HG02852 (cell line): ENCODE results near the gene NPHP4.
A peak's percentile ranks its signal among the peaks of the same experiment; 100 is the strongest.

Experiments
- ATAC-seq: cut with Tn5 transposase; IDR thresholded peaks from one replicate; pipeline ENCODE4 v1.9.1; 2021; ENCODE audit warnings: mild to moderate bottlenecking, moderate library complexity; ENCODE audit not compliant: unreplicated experiment

Gene NPHP4

DNA sequence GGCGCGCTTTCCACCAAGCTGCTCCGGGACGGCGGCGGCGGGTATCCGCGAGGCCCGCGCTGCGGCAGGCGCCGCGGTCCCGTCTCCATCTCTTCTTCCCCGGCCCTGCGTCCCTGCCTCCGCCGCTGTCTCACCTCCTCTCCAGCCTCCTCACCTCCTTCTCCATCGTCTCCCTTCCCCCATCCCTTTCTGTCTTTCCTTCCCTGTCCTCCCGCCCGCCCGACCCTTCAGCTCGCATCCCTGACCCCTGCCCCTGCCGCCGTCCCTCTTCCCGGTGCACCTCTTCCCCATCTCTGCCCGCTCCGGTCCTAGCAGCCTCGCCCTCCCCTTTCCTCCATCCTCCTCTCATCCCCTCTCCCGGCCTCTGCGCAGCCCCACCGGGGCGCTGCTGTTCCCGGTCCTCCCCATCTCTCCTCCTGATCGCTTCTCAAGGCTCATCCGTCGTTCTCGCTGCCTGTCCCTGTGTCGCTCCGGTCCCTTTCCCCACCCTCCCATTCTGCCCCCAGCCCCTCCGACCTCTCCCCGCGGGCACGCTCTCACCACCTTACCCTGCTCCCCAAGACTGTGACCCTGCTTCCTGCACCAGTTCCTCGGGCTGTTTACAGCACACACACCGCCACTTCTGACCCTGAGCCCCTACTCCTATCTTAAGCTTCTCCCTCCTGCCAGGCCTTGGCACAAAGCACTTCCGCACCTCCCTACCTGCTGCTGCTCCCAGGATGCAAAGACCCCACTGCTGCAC is 760 bp upstream of the NPHP4 start:
- ATAC-seq, result no peak

DNA sequence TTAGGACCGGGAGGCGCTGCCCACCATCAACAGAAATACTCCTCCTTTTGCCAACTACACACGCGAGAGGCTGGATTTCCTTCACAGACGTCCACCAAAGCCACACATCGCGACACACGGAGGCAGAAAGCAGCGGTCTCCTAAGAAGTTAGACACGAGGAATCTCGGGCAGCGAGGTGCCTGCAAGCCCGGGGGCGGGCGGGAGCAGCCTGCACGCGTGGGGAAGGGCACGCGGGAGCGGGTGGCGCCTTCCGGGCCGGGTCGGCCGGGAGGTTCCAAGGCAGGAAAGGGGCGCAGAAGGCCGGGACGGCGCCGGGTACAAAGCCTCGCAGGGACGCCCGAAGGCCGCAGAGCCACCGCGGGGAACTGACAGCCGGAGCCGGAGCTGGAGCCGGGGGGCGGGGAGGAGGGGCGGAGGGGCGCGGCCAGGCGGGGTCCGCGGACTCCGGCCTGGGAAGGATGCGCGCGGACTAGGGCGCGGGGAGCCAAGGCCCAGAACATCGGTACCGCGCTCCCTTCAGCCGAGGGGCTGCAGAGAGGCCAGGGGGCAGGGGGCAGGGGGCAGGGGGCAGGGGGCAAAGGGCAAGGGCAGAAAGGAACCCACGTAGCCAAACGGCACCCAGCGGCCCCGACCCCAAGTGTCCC is 722 bp downstream of the NPHP4 start:
- ATAC-seq, result peak; percentile 22

DNA sequence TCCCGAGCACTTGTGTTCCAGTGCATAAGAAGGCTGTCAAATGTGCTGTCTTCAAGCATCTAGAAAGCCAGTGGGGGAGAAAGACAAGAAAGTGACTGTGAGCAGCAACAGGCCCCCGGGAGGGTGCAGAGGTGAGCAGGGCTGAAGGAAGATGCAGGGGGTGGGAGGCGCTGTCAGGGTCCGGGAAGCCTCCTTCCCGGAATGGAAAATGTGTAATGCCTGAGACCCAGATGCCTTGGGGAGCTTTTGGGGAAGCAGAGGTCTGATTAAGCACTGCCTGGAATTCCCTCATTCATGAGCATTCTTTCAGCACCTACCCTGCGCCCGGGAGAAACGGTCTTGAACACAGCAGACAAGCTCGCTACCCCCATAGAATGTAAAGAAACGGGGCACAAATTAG is 1.3 kb downstream of the NPHP4 start:
- ATAC-seq, result no peak

DNA sequence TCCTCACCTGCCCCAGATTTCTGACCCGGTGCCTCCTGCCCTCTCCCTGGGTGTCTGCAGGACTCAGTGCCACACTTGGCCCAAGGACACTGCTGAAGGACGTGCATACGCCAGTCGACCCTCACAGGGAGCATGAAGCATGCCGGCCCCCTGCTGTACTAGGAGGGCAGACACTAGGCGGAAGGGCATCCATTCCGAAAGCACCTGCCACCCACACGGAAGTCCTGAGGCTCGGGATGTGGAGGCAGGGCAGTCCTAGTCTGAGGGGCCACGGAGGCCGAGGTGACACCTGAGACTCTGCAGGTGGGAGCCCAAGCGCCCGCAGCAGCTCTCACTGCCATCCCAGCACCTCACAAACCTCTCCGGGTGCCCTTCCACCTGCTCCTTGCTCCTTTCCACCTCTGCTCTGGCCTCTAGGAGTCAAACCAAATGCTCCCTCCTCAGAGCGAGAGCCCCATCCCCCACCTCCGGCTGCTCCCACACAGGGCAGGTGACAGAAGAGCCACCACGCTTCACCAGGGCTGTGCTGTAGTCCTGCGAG is 2.4 kb downstream of the NPHP4 start:
- ATAC-seq, result no peak

DNA sequence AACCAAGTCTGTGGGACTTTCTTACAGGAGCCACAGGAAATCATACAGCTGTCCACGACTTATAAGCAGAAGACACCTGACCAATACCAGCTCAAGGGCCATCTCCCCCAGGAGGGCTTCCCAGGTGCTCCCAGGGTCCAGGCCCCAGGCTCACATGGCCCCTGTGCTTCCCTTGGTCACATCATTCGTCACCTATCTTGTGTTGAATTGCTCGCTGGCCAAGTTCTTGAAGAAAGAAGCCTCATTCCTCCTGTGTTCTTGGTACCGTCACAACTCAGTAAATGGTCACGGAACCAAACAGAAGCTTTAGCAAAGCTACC is 3.0 kb downstream of the NPHP4 start:
- ATAC-seq, result no peak

DNA sequence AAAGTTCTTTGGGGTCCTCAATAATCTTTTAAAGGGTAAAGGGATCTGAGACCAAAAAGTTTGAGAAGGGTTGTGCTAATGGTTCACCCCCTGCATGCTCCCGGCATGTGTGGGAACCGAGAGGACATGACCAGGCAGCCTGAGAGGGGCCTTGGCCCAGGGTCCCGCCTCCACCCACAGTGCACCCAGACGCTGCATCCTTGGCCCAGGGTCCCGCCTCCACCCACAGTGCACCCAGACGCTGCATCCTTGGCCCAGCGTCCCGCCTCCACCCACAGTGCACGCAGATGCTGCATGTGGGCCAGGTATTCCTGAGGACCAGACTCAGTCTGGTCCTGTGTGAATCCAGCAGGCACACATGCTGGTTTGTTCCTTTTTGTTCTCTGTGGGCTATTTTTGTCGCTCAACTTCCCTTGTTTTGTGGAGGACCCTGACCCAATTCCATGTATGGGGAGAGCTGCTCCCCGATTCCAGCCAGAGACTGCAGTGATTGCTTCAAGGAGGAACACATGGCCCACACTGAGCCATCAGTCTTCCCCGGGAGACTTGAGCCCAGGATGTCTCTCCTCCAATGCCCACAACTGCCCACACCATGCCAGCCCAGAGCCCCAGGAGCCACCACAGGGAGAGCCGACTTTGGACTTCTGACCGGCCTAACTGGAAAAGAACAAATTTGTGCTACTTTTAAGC is 3.5 kb downstream of the NPHP4 start:
- ATAC-seq, result no peak

DNA sequence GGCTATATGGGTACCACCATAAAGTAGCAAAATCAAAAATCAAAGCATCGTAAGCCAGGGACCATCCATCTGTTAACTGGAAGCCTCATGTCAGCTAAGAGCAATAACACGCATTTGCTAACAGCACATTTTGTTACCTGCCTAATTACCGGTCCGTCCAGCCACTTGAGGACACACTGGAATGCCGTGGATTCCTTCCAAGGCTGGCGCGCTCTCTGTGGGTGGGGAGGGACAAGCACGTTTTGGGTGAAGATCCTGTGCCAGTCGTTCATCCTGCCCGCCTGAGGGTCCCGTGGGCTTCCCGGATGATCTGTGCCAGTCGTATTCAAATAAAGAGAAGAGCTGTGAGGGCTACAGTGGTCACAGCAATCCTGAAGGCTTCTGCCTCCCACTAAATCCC is 6.2 kb downstream of the NPHP4 start:
- no peak for ATAC-seq

DNA sequence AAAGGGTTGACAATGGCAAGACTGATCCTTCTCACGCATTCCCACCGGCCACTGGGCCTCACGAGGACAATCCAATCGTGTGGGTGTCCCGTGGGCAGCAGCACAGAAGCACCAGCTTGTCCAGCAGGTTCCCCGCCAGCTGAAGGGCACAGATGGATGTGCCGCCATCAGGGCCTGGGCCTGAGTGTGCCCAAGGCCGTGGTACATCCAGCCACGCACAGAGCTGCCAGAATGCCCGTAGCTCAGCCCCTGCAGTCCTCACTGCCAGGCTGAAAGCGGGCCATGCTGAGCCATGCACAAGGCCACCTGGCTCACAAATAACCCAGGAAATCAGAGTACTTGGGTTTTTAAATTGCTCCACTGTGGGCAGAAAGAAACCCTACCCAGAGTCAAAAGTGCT is 7.0 kb downstream of the NPHP4 start:
- no peak for ATAC-seq

DNA sequence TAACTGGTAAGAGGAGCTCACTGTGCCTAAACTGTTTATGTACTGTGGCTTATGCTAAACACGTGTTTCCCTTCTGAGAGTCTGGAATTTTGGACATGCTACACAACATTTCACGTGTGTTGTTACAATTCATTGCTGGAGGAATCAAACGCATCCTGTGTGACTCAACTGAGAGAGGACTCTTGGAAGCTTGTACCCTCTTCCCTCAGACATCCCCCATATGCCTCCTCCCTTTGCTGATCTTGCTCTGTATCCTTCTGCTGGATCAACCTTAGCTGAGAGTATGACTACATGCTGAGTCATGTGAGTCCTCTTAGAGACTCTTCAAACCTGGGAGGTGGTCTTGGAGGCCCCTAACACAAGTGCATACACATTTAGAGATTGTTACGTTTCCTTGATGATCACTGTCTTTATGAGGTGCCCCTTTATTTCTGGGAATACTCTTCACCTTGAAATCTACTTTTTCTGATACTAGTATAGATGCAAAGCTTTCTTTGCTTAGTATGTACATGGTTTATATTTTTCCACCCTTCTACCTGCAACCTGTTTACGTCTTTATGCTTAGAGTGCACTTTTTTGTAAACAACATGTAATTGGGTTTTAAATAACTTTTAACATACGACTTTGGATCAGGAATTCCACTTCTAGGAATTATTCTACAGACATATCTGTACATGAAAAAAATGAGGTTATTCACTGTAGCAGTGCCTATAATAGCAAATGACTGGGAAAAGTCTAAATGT is 8.7 kb downstream of the NPHP4 start:
- no peak for ATAC-seq

DNA sequence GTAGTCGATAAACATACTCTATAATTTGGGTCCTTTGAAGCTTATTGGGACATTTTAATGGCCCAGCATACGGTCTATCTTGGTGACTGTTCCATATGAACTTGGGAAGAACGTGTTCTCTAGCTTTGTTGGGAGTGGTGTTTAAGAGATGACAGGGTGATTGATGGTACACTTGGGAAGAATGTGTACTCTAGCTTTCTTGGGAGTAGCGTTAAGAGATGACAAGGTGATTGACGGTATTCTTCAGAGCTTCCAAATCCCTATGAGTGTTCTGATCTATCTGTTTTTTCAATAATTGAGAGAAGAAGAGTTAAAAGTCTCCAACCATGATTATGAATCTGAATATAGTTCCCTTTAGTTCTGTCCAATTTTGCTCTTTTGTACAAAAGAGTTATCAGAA is 9.4 kb downstream of the NPHP4 start:
- no peak for ATAC-seq

DNA sequence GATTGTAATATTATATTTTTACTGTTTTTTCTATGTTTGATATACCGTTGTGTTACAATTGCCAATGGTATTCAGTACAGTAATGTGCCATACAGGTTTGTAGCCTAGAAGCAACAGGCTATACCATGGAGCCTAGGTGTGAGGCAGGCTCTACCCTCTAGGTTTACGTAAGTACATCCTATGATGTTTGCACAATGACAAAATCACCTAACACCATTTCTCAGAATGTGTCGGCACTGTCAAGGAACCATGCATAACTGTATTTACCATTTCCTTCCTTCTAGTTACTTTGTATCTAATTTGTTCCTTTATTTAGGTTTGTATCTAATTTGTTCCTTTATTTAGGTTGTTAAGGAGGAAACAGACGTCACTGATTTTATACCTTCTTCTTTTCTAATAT is 9.9 kb downstream of the NPHP4 start:
- no peak for ATAC-seq

DNA sequence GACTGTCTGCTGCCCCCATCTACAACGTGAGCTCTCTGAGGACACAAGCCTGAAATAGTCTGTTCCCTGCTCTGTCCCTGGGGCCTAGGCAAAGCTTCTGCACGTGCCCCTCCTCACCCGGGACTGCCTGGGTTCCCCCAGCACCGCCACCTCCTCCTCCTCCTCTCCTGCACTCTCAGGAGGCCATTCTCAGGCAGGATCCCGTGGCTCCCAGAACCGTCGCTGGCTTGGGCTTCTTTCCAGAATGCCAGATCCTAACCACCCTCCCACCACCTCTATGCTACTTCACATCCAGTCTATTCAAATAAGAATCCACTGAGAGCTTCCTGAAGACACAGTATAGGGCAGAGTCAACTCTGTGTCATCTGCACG is 11.2 kb downstream of the NPHP4 start:
- no peak for ATAC-seq

DNA sequence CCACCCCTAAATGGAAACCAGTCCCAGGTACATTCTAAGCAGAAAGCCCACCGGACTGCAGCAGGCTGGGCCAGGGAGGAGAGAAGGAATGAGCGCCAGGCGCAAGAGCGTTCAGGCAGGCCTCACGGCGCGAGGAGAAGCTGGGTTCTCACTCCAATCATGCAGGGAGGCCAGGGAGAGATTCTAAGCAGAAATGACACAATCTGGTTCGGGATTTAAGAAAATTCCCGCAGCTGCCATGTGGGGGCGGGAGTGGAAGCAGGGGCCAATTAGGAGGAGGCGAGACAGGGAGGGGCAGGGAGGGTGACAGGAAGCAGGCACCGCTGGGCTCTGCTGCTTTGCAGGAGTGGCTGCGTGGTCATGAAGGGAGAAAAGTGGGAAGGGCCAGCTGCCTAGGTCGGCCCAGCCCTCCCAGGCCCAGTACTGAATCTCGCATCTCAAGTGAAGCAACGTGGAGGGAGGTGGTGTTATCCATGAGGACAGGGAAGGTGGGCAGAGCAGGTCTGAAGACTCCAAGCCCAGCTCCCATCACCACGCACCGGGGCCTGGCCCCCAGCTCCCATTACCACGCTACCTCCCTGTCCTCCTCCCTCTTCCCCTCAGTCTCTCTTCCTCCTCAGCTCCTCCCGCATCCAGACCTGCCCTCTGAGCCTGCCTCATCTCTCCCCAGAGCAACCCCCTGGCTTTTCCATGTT is 11.8 kb downstream of the NPHP4 start:
- no peak for ATAC-seq

DNA sequence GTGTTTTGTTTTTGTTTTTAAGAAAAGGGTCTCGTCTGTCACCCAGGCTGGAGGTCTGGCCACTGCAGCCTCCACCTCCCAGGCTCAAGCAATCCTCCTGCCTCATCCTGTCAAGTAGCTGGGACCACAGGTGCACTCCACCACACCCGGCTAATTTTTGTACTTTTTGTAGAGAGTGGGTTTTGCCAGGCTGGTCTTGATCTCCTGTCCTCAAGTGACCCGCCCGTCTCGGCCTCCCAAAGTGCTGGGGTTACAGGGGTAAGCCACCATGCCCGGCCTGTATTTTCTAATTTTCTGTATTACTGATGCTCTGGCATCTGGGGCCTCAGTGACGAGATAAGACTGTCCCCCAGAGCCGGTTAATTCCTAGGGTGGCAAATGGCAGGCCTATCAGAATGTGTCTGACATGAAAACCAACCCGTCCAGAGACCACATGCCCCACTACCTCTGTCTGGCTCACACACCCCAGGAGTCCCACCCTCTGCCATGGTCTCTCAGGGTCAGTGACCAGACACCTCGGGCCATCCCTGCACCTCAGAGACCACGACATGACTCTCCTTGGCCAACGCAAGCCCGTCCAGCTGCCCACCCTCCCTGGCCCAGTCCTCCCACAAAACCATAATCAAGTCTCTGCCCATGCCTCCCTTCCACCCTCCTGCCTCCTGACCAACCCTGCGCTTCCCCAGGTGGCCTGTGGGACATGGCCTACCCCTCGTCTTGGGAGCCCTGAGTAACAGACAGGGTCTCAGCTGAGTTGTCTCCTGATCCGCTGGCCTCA is 12.5 kb downstream of the NPHP4 start:
- ATAC-seq, result no peak

DNA sequence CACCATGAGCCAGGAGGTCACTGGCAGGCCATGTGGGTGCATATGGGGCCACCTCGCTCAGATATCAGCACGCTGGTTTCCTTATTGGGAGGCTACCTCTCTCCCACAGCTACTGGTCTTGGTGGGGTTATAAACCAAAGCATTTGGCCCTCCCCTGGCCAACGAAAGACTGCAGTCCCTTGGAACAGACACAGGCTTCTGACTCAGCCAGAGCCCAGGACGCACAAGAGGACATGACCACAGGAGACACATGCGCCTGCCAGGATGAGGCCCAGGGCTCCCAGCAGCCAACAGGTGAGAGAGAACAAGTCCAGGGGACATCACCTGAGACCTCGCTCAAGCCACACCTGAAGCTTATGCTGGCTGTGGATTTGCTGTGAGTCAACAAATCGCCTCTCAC is 13.8 kb downstream of the NPHP4 start:
- ATAC-seq, result no peak

DNA sequence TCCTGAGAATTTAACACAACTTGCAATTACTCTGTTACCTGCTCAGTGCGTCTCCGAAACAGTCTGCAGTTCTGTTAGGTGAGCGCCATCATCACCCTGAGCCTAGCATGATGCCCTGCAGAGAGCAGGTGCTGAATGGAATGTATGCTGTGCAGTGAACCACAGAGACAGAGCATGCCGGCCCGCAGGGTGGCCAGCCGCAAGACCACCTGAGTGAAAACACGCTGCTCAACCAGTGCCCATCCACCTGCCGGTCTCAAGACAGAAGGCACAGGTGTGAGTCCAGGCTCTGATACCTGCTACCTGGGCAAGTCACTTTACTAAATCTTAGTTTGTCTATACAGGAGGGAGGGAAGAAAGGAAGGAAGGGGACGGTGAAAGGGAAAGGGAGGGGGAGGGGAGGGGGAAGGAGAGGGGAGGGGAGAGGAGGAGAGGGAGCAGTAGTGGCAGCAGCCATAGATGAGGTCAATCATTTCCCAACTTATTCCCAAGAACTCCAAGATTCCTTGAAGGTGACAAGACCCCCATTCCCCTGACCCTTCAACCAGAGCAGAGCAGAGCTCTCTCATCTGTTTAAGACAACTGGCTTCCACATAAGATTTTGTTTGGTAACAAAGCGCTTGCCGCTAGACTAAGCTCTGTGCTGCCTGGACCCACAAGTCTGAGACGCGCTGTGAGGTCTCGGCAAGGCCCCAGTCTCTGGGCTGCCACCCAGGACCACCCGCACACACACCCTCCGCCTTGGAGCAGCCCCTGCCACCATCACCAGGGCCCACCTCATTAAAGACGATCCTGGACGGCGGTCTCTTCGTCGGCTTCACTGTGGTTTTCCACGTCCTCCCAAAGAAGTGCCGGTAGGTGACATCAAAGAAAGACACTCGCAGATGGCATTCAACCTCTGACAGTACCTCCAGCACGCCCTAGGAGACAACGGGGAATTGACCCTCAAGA is 14.5 kb downstream of the NPHP4 start:
- ATAC-seq, result no peak

DNA sequence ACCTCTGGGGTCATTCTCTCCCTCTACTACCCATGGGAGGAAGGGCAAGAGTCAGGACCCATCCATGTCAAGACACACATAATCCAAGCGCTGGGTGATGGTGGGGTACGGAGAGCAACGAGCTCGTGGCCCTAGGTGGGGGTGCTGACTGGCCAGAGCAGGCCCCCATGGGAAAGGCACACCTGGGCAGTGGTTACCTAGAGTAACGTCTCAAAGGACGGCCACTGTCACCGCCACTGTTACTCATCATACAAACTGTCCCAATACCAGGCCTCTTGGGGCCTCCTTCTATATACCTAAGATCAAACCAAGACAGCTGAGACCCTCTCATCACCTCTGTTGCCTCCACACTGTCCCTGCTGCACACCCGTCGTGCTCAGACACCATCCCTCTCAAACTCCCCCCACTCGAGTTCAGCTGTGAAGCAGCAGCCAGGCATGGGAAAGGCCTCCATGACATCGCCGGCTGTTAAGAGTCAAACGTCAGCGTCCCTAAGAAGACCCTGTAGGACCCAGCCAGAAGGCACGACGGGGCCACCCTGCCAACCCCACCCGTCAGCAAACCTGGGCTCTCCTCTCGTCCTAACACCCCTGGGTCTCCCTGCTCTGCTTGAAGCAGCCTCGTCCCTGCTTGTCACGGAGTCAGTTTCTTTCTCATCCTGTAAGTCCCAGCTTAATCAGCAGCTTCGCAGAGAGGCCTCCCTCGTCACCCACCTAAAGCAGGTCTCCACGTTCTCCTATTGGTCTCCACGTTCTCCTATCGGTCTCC is 15.3 kb downstream of the NPHP4 start:
- ATAC-seq, result no peak

DNA sequence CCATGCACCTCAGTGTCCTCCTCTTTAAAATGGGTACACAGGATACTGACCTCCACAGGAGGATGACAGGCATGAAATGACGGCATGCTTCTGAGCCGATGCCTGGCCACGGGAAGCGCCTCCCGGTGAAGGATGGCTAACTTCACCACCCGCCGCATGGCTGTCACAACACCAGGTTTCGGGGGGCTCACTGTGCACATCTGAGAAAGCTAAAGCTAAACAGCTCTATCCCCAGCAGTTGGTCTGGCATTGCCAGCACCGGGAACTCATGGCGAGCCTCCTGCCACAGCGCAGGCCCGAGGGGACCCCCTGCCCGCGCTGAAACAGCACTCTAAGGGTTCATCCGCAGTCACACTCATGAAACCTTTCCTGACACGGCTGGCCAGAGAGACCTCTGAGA is 16.0 kb downstream of the NPHP4 start:
- no peak for ATAC-seq
